Measurements from ENCODE around the gene BATF. TPM values are rescaled to one million over a fixed set of nuclear protein-coding genes. Genes with fewer than 3 reads are reported as not detected.

Gene BATF
- total and polyA plus RNA-seq, 2 of the 8 experiments (the other 6 are each of a cell fraction or from before 2014, with no cell fraction given), result not detected

DNA sequence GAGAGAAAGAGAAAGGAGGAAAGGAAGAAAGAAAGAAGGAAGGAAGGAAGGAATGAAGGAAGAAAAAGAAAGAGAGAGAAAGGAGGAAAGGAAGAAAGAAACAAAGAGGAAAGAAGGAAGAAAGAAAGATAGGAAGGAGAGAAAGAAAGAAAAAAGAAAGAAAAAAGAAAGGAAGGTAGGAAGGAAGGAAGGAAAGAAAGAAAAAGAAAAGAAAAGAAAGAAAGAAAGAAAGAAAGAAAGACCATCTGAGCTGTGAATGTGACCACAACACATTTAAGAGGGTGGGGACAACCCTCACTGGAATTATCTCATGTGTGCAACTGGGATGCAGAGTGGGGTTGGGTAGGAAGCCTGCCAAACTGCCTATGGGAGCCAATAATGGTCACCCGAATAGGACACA, 36.0 kb upstream of the BATF start:
- Histone ChIP-seq H2BK120ac (replicated peaks; ENCODE audit: low read depth, low read length) (no peak overlapping the region), H3K36me3 (ENCODE audit: control insufficient read depth in 2 of 4, insufficient read depth in 4 of 4, low read length in 3 of 4) (no peaks in the 10 kb centered on the region), H3K79me1 (ENCODE audit: low read depth, low read length) (no peaks in the 10 kb centered on the region), H3K23me2 (ENCODE audit: low read depth, low read length) (no peaks in the 10 kb centered on the region), H3K4me2 (ENCODE audit: insufficient read depth in 1 of 2, low read depth in 2 of 2, low read length in 2 of 2) (no peak overlapping the region), H4K8ac (ENCODE audit: extremely low read depth, insufficient read depth, low read length) (no peak overlapping the region), H2AFZ (ENCODE audit: low read length) (no peak overlapping the region), H2BK15ac (ENCODE audit: low read length) (no peak overlapping the region), H3K14ac (ENCODE audit: insufficient read length) (no peak overlapping the region), H3K56ac (replicated peaks; ENCODE audit: insufficient read length, low read depth, low read length) (no peak overlapping the region), H3K18ac (ENCODE audit: extremely low read depth, low read length) (no peak overlapping the region), H3K27ac (ENCODE audit: low read depth, low read length) (no peak overlapping the region), H3K4ac (replicated peaks; ENCODE audit: insufficient read length, low read depth, low read length) (no peak overlapping the region), H2BK5ac (ENCODE audit: low read depth, low read length) (no peak overlapping the region), H3K27me3 (replicated peaks in 1 of 4; ENCODE audit: control insufficient read depth in 3 of 4, extremely low read depth in 1 of 4, insufficient read depth in 3 of 4, low read length in 3 of 4) (0 out of 7 replicates have a peak, but pooled peaks cover 0 to 2% (median 0%) of the 10 kb centered on the region in 4 experiments), H3K79me2 (ENCODE audit: control insufficient read depth in 1 of 2, insufficient read depth in 2 of 2, low read length in 2 of 2) (no peaks in the 10 kb centered on the region), H2BK12ac (ENCODE audit: low read depth, low read length) (no peak overlapping the region), H3K23ac (ENCODE audit: insufficient read length) (no peak overlapping the region), H2BK20ac (ENCODE audit: low read length) (no peak overlapping the region), H3K9me3 (ENCODE audit: insufficient read depth in 2 of 2, low read depth in 1 of 2, low read length in 1 of 2) (no peaks in the 10 kb centered on the region), H4K91ac (replicated peaks; ENCODE audit: insufficient read length, low read length) (no peak overlapping the region), H3K9ac (replicated peaks in 1 of 4; ENCODE audit: extremely low read depth in 1 of 4, low read depth in 3 of 4, low read length in 3 of 4) (no peak overlapping the region), H2AK5ac (ENCODE audit: low read depth, low read length) (no peak overlapping the region), H4K20me1 (replicated peaks in 1 of 2; ENCODE audit: control insufficient read depth in 1 of 2, insufficient read depth in 2 of 2, low read length in 2 of 2) (no peaks in the 10 kb centered on the region), H3K4me1 (replicated peaks in 1 of 4; ENCODE audit: control insufficient read depth in 3 of 4, insufficient read depth in 4 of 4, low read length in 3 of 4) (no peaks in the 10 kb centered on the region), H4K5ac (ENCODE audit: insufficient read length, low read depth, low read length) (no peak overlapping the region), H3K4me3 (ENCODE audit: extremely low read depth in 1 of 4, insufficient read depth in 2 of 4, low read depth in 3 of 4, low read length in 4 of 4) (no peak overlapping the region)
- WGBS, 2 experiments (ENCODE audit: extremely low coverage in 1 of 2, insufficient coverage in 1 of 2, insufficient read length in 1 of 2, insufficient replicate concordance in 2 of 2, low coverage in 1 of 2, low lambda C conversion rate in 2 of 2, missing lambda C conversion rate in 1 of 2), result 88% methylated on average over 1 of the region's 1 CpG; no CpG with 5 or more reads in 1 of the 2 experiments
- DNase-seq (ENCODE audit: low read depth in 1 of 2, low spot score in 2 of 2) (no peak), FAIRE-seq (no peak)
- POLR2A ChIA-PET (ENCODE audit: partially characterized antibody), result no interaction called here
- CTCF ChIA-PET (ENCODE audit: partially characterized antibody), result interaction anchor here (1.0 to 8.0 kb wide), 4 partner anchors 17 to 179 kb away, joined by 3 to 184 read pairs (median 3); no protein-coding TSS in a partner anchor
- TF ChIP-seq SAP30 (IDR thresholded peaks at IDR 0.05; ENCODE audit: insufficient read depth, insufficient replicate concordance, low read length) (no peak), YY1 (IDR thresholded peaks at IDR 0.05; ENCODE audit: low read depth, low read length) (no peak)

All from H1 (cell line).